Hepatocyte (in vitro differentiated cells): ENCODE measurements around the gene TEX14. TPM values are rescaled to one million over a fixed set of nuclear protein-coding genes. Genes with fewer than 3 reads are reported as not detected.
"Not testable (repeated sequence)": the region's sequence is repeated elsewhere in the genome, so short reads cannot be mapped to it uniquely, and the experiment has no call there.

Source experiments
- DNase-seq: peaks from one replicate; pipeline ENCODE4 v3.0.0-alpha.2; 2016; ENCODE audit warnings: low spot score
- H2AFZ ChIP-seq: fragments of 200-600 bp; sonication (generic); 2 replicates; pipeline ENCODE4 v1.6.0; 2016; ENCODE audit warnings: antibody characterized with exemption, mild to moderate bottlenecking
- H3K27ac ChIP-seq: fragments of 200-600 bp; sonication (generic); 2 replicates; pipeline ENCODE4 v1.5.1; 2016; ENCODE audit warnings: mild to moderate bottlenecking
- H3K27me3 ChIP-seq: fragments of 200-600 bp; sonication (generic); 2 replicates; pipeline ENCODE4 v1.6.1; 2016
- H3K36me3 ChIP-seq: fragments of 200-600 bp; sonication (generic); replicated peaks from 2 replicates; pipeline ENCODE4 v1.5.1; 2016; ENCODE audit warnings: low read depth; ENCODE audit not compliant: insufficient read depth
- H3K4me1 ChIP-seq: fragments of 200-600 bp; sonication (generic); 2 replicates; pipeline ENCODE4 v1.5.1; 2016; ENCODE audit warnings: mild to moderate bottlenecking, moderate library complexity; ENCODE audit not compliant: insufficient read depth
- H3K4me2 ChIP-seq: fragments of 200-600 bp; sonication (generic); 2 replicates; pipeline ENCODE4 v1.6.0; 2016
- H3K4me3 ChIP-seq: fragments of 200-600 bp; sonication (generic); 2 replicates; pipeline ENCODE4 v1.5.1; 2016; ENCODE audit warnings: mild to moderate bottlenecking
- H3K79me2 ChIP-seq: fragments of 200-600 bp; sonication (generic); 2 replicates; pipeline ENCODE4 v1.6.0; 2017; ENCODE audit warnings: mild to moderate bottlenecking
- H3K9me2 ChIP-seq: fragments of 200-600 bp; sonication (generic); replicated peaks from 2 replicates; pipeline ENCODE4 v1.6.0; 2017; ENCODE audit warnings: mild to moderate bottlenecking; ENCODE audit not compliant: insufficient read depth
- H3K9me3 ChIP-seq: fragments of 200-600 bp; sonication (generic); 2 replicates; pipeline ENCODE4 v1.5.1; 2016; ENCODE audit warnings: low read depth, mild to moderate bottlenecking
- H4K20me1 ChIP-seq: fragments of 200-600 bp; sonication (generic); 2 replicates; pipeline ENCODE4 v1.6.0; 2016; ENCODE audit warnings: mild to moderate bottlenecking; ENCODE audit not compliant: insufficient read depth, poor library complexity, severe bottlenecking
- CTCF ChIP-seq: fragments of 200-600 bp; sonication (generic); IDR thresholded peaks from 2 replicates; pipeline ENCODE4 v1.5.1; 2016; ENCODE audit warnings: antibody characterized with exemption, mild to moderate bottlenecking; ENCODE audit not compliant: poor library complexity
- EZH2 ChIP-seq: fragments of 200-600 bp; sonication (generic); IDR thresholded peaks from 2 replicates; pipeline ENCODE4 v1.6.1; 2016; ENCODE audit warnings: antibody characterized with exemption, mild to moderate bottlenecking, borderline replicate concordance
- EZH2phosphoT487 ChIP-seq: fragments of 200-600 bp; sonication (generic); IDR thresholded peaks from one replicate; pipeline ENCODE4 v1.6.1; 2018; ENCODE audit warnings: antibody characterized with exemption, mild to moderate bottlenecking, low read depth, moderate library complexity; ENCODE audit not compliant: unreplicated experiment, severe bottlenecking
- WGBS: methylation state at CpG from one replicate; pipeline ENCODE4 v1.1.6; 2016; ENCODE audit warnings: low lambda C conversion rate; ENCODE audit errors: missing lambda C conversion rate; 5-methylcytosine and 5-hydroxymethylcytosine counted together
- polyA plus RNA-seq: library from polyadenylated mRNA; unstranded; fragments of >200 nt; fragmentation: Nextera tagmentation; extraction: Ambion mirVana; gene quantifications from 2 replicates; pipeline ENCODE4 v1.2.1, GENCODE V29; 2016
- total RNA-seq: library from RNA; depleted of rRNA; stranded (reverse); fragments of >200 nt; gene quantifications from 2 replicates; pipeline ENCODE4 v1.2.3, GENCODE V29; 2014

The TEX14 gene
- total and polyA plus RNA-seq, 2 experiments from 2014 or later = 0.07 TPM; not detected in 1

GRCh38 chr17:58680038-58680369 lies 11.8 kb downstream of the TEX14 start:
- H3K36me3 ChIP-seq = no peaks in the 10 kb centered on the region
- H3K27me3 ChIP-seq = no peaks in the 10 kb centered on the region
- TF ChIP-seq EZH2phosphoT487 (no peak), EZH2 (no peak)
- H3K9me2 ChIP-seq = no peaks in the 10 kb centered on the region
- H3K4me3 ChIP-seq = no peak overlapping the region
- H3K9me3 ChIP-seq = no peaks in the 10 kb centered on the region
- WGBS = 78% methylated on average over 6 of the region's 6 CpGs
- no peaks in the 10 kb centered on the region for H4K20me1 ChIP-seq
- no peak for DNase-seq
- H3K79me2 ChIP-seq = no peaks in the 10 kb centered on the region
- H3K4me2 ChIP-seq = no peak overlapping the region
- H2AFZ ChIP-seq = no peak overlapping the region
- H3K4me1 ChIP-seq = no peaks in the 10 kb centered on the region
- H3K27ac ChIP-seq = no peak overlapping the region

GRCh38 chr17:58679263-58680037 lies 12.4 kb downstream of the TEX14 start:
- H3K9me2 ChIP-seq = no peaks in the 10 kb centered on the region
- no peaks in the 10 kb centered on the region for H3K9me3 ChIP-seq
- H3K4me3 ChIP-seq = no peak overlapping the region
- WGBS = 71% methylated on average over 12 of the region's 12 CpGs
- no peak for DNase-seq
- no peaks in the 10 kb centered on the region for H3K79me2 ChIP-seq
- H3K27me3 ChIP-seq = no peaks in the 10 kb centered on the region
- TF ChIP-seq EZH2 (no peak), EZH2phosphoT487 (no peak), CTCF (no peak)
- no peak overlapping the region for H3K27ac ChIP-seq
- H4K20me1 ChIP-seq = no peaks in the 10 kb centered on the region
- no peaks in the 10 kb centered on the region for H3K4me1 ChIP-seq
- no peak overlapping the region for H2AFZ ChIP-seq
- H3K4me2 ChIP-seq = no peak overlapping the region
- H3K36me3 ChIP-seq = no peaks in the 10 kb centered on the region

GRCh38 chr17:58678287-58678686 lies 13.6 kb downstream of the TEX14 start:
- H3K27ac ChIP-seq, H4K20me1 ChIP-seq, H3K4me2 ChIP-seq, DNase-seq, H3K4me3 ChIP-seq, H3K9me2 ChIP-seq, H3K4me1 ChIP-seq, H3K9me3 ChIP-seq, H3K79me2 ChIP-seq, H2AFZ ChIP-seq, H3K27me3 ChIP-seq, H3K36me3 ChIP-seq: not testable (repeated sequence)
- 94% methylated on average over 5 of the region's 5 CpGs for WGBS

- no peak for TF ChIP-seq CTCF
- no peak for TF ChIP-seq EZH2
- TF ChIP-seq EZH2phosphoT487 = no peak
- Histone ChIP-seq H3K79me2 (no peaks in the 10 kb centered on the region), H3K4me3 (no peak overlapping the region), H3K9me3 (no peaks in the 10 kb centered on the region), H3K9me2 (no peaks in the 10 kb centered on the region), H3K4me2 (no peak overlapping the region), H3K27ac (no peak overlapping the region), H3K36me3 (no peaks in the 10 kb centered on the region), H4K20me1 (no peaks in the 10 kb centered on the region), H3K4me1 (no peaks in the 10 kb centered on the region), H3K27me3 (no peaks in the 10 kb centered on the region), H2AFZ (no peak overlapping the region)
- no peak for DNase-seq
- 87% methylated on average over 4 of the region's 4 CpGs for WGBS
Observed at GRCh38 chr17:58677194-58677880, 14.5 kb downstream of the TEX14 start.
